ENCODE measurements around the gene PHF21B.
"Not testable (repeated sequence)": the region's sequence is repeated elsewhere in the genome, so short reads cannot be mapped to it uniquely, and the experiment has no call there.

PHF21B gene

DNA sequence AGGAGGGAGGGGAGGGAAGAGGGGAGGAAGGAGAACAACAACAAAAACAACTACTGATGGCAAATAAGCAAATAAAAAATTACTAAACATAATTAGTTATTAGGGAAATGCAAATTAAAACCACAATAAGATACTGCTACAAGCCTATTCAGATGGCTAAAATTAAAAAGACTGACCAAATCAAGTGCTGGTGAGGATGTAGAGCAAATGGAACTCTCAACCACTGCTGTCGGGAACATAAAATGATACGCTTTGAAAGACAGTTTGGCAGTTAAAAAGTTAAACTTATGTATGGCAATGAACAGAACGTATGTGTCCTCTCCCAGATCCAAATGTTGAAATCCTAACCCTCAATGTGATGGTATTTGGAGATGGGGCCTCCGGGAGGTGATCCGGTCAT lies 85.7 kb downstream of the PHF21B start:
- H3K4me3 ChIP-seq (ENCODE audit: control insufficient read depth, low read depth, low read length) = no peak overlapping the region
- TF ChIP-seq, protein P1, sequence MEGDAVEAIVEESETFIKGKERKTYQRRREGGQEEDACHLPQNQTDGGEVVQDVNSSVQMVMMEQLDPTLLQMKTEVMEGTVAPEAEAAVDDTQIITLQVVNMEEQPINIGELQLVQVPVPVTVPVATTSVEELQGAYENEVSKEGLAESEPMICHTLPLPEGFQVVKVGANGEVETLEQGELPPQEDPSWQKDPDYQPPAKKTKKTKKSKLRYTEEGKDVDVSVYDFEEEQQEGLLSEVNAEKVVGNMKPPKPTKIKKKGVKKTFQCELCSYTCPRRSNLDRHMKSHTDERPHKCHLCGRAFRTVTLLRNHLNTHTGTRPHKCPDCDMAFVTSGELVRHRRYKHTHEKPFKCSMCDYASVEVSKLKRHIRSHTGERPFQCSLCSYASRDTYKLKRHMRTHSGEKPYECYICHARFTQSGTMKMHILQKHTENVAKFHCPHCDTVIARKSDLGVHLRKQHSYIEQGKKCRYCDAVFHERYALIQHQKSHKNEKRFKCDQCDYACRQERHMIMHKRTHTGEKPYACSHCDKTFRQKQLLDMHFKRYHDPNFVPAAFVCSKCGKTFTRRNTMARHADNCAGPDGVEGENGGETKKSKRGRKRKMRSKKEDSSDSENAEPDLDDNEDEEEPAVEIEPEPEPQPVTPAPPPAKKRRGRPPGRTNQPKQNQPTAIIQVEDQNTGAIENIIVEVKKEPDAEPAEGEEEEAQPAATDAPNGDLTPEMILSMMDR (IDR thresholded peaks at IDR 0.05; ENCODE audit: control insufficient read depth, insufficient read depth, low read depth, low read length, missing control alignments) = no peak
- DNase-seq (ENCODE audit: low read depth) = no peak

DNA sequence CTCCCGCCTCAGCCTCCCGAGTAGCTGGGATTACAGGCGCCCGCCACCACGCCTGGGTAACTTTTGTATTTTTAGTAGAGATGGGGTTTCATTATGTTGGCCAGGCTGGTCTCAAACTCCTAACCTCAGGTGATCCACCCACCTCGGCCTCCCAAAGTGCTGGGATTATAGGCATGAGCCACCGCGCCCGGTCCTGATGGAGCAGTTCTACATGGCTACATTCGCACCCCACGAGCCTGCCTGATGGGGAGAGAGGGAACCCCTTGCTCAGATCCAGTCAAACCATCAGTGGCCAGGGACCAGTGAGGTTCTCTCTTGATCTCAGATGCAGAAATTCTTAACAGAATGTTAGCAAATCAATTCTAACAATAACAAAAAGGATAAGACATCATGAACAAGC lies 88.0 kb downstream of the PHF21B start:
- DNase-seq (ENCODE audit: low read depth); H3K4me3 ChIP-seq (ENCODE audit: control insufficient read depth, low read depth, low read length): not testable (repeated sequence)

DNA sequence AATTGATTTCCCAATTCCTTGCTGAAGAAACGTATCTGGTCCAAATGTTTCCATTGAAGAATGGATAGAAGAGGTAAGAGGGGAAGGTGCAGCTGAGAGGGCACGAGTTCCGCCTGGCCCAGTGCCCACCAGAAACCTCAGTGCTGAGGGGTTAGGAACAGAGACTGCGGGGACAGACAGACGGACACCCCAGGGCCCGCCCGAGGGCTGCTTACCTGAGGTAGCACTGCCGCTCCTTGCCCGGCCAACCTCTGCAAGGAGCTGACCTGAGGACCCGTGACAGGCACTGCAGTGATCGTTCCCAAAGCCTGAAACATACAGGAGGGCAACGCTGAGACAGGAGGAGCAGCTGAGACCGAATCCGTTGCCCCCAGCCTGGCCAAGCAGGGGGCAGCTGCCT lies 89.6 kb downstream of the PHF21B start:
- TF ChIP-seq, protein P1 (IDR thresholded peaks at IDR 0.05; ENCODE audit: control insufficient read depth, insufficient read depth, low read depth, low read length, missing control alignments) = no peak
- H3K4me3 ChIP-seq (ENCODE audit: control insufficient read depth, low read depth, low read length) = no peak overlapping the region
- DNase-seq (ENCODE audit: low read depth) = no peak

DNA sequence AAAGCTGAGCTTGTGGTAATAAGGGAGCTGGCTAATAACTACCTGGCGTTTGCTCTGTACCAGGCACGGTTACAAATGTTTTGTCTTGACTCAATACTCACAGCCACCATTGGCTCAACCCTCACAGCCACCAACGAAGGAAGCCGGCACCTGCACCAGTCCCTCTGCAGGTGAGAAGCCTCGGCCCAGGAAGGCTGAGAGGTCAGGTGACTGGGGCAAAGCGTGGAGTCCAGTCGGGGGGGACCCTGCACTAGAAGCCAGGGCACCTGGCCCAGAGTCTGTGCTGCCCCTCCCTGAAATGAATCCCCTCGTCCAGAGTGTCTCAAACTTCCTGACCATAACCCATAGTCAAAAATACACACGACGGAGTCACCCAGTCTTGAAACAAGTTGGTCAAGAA lies 90.1 kb downstream of the PHF21B start:
- no peak overlapping the region for H3K4me3 ChIP-seq (ENCODE audit: control insufficient read depth, low read depth, low read length)
- TF ChIP-seq, protein P1 (IDR thresholded peaks at IDR 0.05; ENCODE audit: control insufficient read depth, insufficient read depth, low read depth, low read length, missing control alignments) = no peak
- DNase-seq (ENCODE audit: low read depth) = no peak

DNA sequence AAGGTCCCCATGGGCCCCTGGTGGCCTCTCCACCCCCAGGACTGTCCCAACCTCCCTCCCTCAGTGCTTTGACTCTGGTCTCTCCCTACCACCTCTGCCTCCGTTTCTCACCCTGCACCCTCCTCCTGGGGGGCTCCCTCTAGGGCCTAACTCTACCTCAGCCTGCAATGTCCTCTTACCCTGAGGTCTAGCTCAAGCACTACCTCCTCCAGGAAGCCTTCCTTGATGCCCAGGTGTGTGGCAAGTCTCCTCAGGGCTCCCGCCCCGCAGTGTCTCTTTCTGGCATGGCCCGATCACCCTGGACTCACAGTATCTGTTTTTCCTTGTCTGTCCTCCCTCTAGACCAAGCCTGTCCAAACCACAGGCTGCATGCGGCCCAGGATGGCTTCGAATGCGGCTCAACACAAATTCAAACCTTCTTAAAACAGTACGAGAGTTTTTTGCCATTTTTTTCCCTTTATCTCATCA lies 90.8 kb downstream of the PHF21B start:
- no peak for DNase-seq (ENCODE audit: low read depth)
- TF ChIP-seq, protein P1 (IDR thresholded peaks at IDR 0.05; ENCODE audit: control insufficient read depth, insufficient read depth, low read depth, low read length, missing control alignments) = no peak

DNA sequence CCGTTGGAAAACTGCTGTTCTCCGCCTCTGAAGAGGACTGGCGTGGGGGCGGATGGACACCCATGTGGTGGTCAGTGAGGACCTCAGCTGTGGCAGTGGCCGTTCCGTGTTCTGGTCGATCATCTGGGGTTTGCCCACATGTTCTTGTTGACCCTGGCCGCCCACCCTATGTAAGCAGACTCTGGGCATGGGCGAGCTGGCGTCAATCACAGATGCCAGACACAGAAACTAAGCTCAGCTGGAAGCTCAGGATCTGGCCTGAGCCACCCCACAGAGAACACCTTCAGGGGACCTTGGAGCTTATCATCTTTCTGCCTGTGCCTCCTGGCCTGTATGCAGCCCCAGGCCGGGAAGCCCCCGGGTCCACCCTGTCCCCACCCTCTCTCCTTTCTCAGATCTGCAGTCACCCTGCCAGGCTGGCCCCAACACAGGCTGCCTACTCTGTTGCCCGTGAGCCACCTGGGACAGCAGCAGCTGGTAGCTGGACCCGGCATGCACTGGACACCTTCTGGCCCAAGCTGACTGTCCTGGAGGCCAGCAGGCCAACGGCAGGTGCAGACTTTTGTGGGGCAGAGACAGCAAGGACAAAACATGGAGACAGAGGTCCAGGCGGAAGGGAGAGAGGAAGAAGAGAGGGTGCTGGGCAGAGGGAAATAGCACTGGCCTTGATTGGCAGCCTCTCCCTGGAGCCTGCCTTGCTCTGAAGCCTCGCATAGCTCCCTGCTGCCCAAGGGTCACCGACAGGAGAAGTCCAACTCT lies 91.5 kb downstream of the PHF21B start:
- DNase-seq (ENCODE audit: low read depth) = no peak
- TF ChIP-seq, protein P1 (IDR thresholded peaks at IDR 0.05; ENCODE audit: control insufficient read depth, insufficient read depth, low read depth, low read length, missing control alignments) = no peak
- H3K4me3 ChIP-seq (ENCODE audit: control insufficient read depth, low read depth, low read length) = no peak overlapping the region

More for the DNA sequence above, 90.8 kb downstream of the PHF21B start:
- no peak overlapping the region for H3K4me3 ChIP-seq (ENCODE audit: control insufficient read depth, low read depth, low read length)

DNA sequence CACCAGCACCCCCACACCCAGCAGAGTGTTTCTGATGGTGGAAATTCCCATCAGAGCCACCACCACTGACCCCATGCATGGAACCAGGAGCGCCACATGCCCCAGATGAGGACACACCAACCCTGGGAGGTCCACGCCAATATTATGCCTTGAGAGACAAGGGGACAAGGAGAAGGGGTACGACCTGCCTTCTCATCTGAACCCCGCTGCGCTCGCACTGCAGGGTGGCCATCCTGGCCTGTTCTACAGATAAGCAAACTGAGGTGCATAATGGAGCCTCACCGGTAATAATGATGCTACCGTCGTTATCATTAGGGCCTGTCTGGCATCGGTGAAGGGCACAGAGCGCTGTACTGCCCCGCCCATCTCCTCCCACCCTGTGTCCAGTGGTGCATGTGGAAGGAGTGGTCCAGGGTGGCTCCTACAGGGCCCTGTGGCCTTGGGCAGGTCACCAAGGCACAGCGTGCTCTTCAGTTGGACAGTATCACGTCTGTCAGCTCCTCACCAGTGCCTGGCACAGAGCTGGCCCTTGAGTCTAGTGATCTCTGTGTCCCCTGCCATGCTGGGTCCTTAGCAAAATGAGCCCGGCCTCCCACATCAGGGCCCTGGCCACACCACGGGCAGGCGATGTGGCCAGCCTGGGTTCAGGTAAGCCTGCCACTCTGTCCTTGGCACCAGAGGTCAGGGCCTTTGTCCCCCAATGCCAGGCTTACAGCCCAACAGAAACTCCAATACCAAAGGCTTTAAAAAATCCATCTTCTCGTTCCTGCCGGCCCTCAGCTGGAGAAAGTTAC lies 92.2 kb downstream of the PHF21B start:
- TF ChIP-seq, protein P1 (IDR thresholded peaks at IDR 0.05; ENCODE audit: control insufficient read depth, insufficient read depth, low read depth, low read length, missing control alignments) = no peak

More for the DNA sequence above, 92.2 kb downstream of the PHF21B start:
- no peak overlapping the region for H3K4me3 ChIP-seq (ENCODE audit: control insufficient read depth, low read depth, low read length)
- no peak for DNase-seq (ENCODE audit: low read depth)
